HepG2 (cell line): Measurements from ENCODE around the gene GPR89A. TPM values are rescaled to one million over a fixed set of nuclear protein-coding genes. Genes with fewer than 3 reads are reported as not detected.

ENCODE experiments used
- ATF6 ChIP-seq: sonication (generic); formaldehyde crosslinking; conservative IDR thresholded peaks from 2 replicates; pipeline ENCODE4 v1.4.0; 2020; ENCODE audit warnings: missing genetic modification reagents
- BHLHE40 ChIP-seq: IDR thresholded peaks from 2 replicates; pipeline ENCODE4 v1.6.1; 2011; ENCODE audit warnings: low read length, improper control_type of control experiment
- EED ChIP-seq: sonication (generic); formaldehyde crosslinking; IDR thresholded peaks from 2 replicates; pipeline ENCODE4 v1.5.0; 2020; ENCODE audit warnings: mild to moderate bottlenecking, missing genetic modification reagents
- ELF3 ChIP-seq: IDR thresholded peaks from 2 replicates; pipeline ENCODE4 v1.6.1; 2016; ENCODE audit warnings: missing genetic modification reagents, missing compliant biosample characterization
- PHF20 ChIP-seq: sonication (generic); formaldehyde crosslinking; IDR thresholded peaks from 2 replicates; pipeline ENCODE4 v1.5.0; 2020; ENCODE audit warnings: mild to moderate bottlenecking, missing genetic modification reagents
- RARA ChIP-seq: IDR thresholded peaks from 2 replicates; pipeline ENCODE4 v1.6.1; 2016; ENCODE audit warnings: missing genetic modification reagents, missing compliant biosample characterization
- SCMH1 ChIP-seq: sonication (generic); formaldehyde crosslinking; IDR thresholded peaks from 2 replicates; pipeline ENCODE4 v1.9.0; 2021; ENCODE audit warnings: missing genetic modification reagents, mild to moderate bottlenecking, borderline replicate concordance
- SMARCE1 ChIP-seq: fragments of 450-650 bp; IDR thresholded peaks from 2 replicates; pipeline ENCODE4 v1.6.1; 2017; ENCODE audit warnings: borderline replicate concordance
- XRCC5 ChIP-seq: fragments of 200-400 bp; formaldehyde crosslinking; optimal IDR thresholded peaks from 2 replicates; pipeline ENCODE3; 2017; ENCODE audit warnings: mild to moderate bottlenecking, low read length
- ZNF260 ChIP-seq: sonication (generic); formaldehyde crosslinking; IDR thresholded peaks from 2 replicates; pipeline ENCODE4 v1.4.0; 2020; ENCODE audit warnings: missing genetic modification reagents, low read depth, mild to moderate bottlenecking, borderline replicate concordance
- ZNF567 ChIP-seq: sonication (generic); formaldehyde crosslinking; IDR thresholded peaks from 2 replicates; pipeline ENCODE4 v1.8.1; 2023; ENCODE audit warnings: mild to moderate bottlenecking, missing genetic modification reagents, borderline replicate concordance
- ZSCAN5A ChIP-seq: sonication (generic); formaldehyde crosslinking; IDR thresholded peaks from 2 replicates; pipeline ENCODE4 v1.8.0; 2022; ENCODE audit warnings: mild to moderate bottlenecking, missing genetic modification reagents, borderline replicate concordance
- polyA plus RNA-seq, 8 experiments: library from polyadenylated mRNA; depleted of rRNA in 3 of 8; stranded (reverse) in 7 of 8; unstranded in 1 of 8; fragments of >200 nt; fragmentation: Illumina TruSeq in 4 of 8; extraction: Trizol in 4 of 8; gene quantifications; 2 replicates each; pipeline versions ENCODE4 v1.2.1 to v1.2.3, GENCODE V29; 2011 to 2016; ENCODE audit warnings: low read depth in 4 of 8, missing spikeins in 1 of 8, mixed read lengths in 1 of 8; ENCODE audit not compliant: insufficient read depth in 1 of 8
- total RNA-seq, 5 experiments: library from RNA; depleted of rRNA; stranded (reverse); fragments of >200 nt; fragmentation: Illumina TruSeq; extraction: Trizol; gene quantifications; 2 replicates each; pipeline ENCODE4 v1.2.3, GENCODE V29; 2016; ENCODE audit warnings: low read depth in 1 of 5
- TF ChIP-seq, protein P1 (sequence below): sonication (generic); formaldehyde crosslinking; IDR thresholded peaks from 2 replicates; pipeline ENCODE4 v1.8.1; 2023; ENCODE audit warnings: mild to moderate bottlenecking, moderate library complexity, missing genetic modification reagents
- TF ChIP-seq, protein P2 (sequence below): sonication (generic); formaldehyde crosslinking; IDR thresholded peaks from 2 replicates; pipeline ENCODE4 v1.5.0; 2020; ENCODE audit warnings: missing genetic modification reagents
- TF ChIP-seq, protein P3 (sequence below): sonication (generic); formaldehyde crosslinking; IDR thresholded peaks from 2 replicates; pipeline ENCODE4 v1.8.0; 2022; ENCODE audit warnings: mild to moderate bottlenecking, missing genetic modification reagents
- TF ChIP-seq, protein P4 (sequence below): sonication (generic); formaldehyde crosslinking; IDR thresholded peaks from 2 replicates; pipeline ENCODE4 v1.5.0; 2020; ENCODE audit warnings: mild to moderate bottlenecking, missing genetic modification reagents

GPR89A gene
- total and polyA plus RNA-seq, 2 of the 13 experiments (the other 11 are each of a cell fraction or from before 2014, with no cell fraction given) = 23.4 to 32.6 TPM

GRCh38 chr1:145707183-145707867 lies 99.5 kb downstream of the GPR89A start, which contains the start of gene PDZK1 (continued):
- TF ChIP-seq, protein P1, sequence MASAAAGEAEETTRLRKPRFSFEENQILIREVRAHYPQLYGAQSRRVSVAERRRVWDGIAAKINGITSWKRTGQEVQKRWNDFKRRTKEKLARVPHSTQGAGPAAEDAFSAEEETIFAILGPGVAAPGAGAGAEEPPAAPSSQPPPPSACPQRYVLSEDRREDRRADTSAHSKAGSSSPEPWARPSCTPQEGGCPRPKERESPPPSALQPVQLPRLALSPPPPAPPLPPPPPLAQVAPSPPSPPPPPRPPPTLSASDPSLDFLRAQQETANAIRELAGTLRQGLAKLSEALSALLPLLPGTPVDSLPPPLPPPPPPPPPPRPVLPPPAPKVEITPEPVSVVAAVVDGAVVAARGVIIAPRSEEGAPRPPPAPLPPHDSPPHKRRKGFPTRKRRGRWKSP = no peak
- TF ChIP-seq ZNF567 (CRISPR knock-in tag) (no peak), EED (CRISPR knock-in tag) (no peak), PHF20 (CRISPR knock-in tag) (peak; percentile 43; the same call in 1 of the 2 replicates), ATF6 (CRISPR knock-in tag) (no peak), BHLHE40 (no peak), ZNF260 (no peak), RARA (CRISPR knock-in tag) (peak; percentile 56), ELF3 (CRISPR knock-in tag) (0 out of 2 replicates have a peak, but pooled peaks have one; percentile 29), SMARCE1 (no peak), SCMH1 (CRISPR knock-in tag) (no peak), XRCC5 (no peak), ZSCAN5A (CRISPR knock-in tag) (no peak)
- TF ChIP-seq, protein P2, sequence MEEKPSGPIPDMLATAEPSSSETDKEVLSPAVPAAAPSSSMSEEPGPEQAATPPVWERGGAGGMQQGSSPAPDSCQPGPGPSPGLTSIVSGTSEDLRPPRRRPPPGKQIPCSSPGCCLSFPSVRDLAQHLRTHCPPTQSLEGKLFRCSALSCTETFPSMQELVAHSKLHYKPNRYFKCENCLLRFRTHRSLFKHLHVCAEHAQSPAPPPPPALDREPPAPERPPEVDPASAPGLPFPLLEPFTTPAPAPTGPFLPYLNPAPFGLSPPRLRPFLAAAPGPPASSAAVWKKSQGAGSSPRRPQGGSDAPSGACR (CRISPR knock-in tag) = 0 out of 2 replicates have a peak, but pooled peaks have one; percentile 41
- TF ChIP-seq, protein P3, sequence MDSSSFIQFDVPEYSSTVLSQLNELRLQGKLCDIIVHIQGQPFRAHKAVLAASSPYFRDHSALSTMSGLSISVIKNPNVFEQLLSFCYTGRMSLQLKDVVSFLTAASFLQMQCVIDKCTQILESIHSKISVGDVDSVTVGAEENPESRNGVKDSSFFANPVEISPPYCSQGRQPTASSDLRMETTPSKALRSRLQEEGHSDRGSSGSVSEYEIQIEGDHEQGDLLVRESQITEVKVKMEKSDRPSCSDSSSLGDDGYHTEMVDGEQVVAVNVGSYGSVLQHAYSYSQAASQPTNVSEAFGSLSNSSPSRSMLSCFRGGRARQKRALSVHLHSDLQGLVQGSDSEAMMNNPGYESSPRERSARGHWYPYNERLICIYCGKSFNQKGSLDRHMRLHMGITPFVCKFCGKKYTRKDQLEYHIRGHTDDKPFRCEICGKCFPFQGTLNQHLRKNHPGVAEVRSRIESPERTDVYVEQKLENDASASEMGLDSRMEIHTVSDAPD (CRISPR knock-in tag) = peak; percentile 28; the same call in 1 of the 2 replicates
- TF ChIP-seq, protein P4, sequence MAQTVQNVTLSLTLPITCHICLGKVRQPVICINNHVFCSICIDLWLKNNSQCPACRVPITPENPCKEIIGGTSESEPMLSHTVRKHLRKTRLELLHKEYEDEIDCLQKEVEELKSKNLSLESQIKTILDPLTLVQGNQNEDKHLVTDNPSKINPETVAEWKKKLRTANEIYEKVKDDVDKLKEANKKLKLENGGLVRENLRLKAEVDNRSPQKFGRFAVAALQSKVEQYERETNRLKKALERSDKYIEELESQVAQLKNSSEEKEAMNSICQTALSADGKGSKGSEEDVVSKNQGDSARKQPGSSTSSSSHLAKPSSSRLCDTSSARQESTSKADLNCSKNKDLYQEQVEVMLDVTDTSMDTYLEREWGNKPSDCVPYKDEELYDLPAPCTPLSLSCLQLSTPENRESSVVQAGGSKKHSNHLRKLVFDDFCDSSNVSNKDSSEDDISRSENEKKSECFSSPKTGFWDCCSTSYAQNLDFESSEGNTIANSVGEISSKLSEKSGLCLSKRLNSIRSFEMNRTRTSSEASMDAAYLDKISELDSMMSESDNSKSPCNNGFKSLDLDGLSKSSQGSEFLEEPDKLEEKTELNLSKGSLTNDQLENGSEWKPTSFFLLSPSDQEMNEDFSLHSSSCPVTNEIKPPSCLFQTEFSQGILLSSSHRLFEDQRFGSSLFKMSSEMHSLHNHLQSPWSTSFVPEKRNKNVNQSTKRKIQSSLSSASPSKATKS (CRISPR knock-in tag) = no peak
